Peyer's patch (tissue), 4 donors: Measurements from ENCODE around the gene LIMK1.

Experiments
- CTCF ChIP-seq, 6 experiments: fragments of 450-650 bp in 4 of 6; fragments of 200-600 bp in 2 of 6; sonication (generic) in 1 of 6; IDR thresholded peaks; one replicate each; pipeline ENCODE4 v1.5.1; 2017 to 2019; ENCODE audit warnings: antibody characterized with exemption in 6 of 6, mild to moderate bottlenecking in 3 of 6, moderate library complexity in 1 of 6
- POLR2A ChIP-seq, 2 donors: fragments of 450-650 bp; IDR thresholded peaks; one replicate each; pipeline ENCODE4 v1.5.1; 2017; ENCODE audit warnings: antibody characterized with exemption in 2 of 2, mild to moderate bottlenecking in 2 of 2, moderate library complexity in 2 of 2

GRCh38 chr7:74104702-74105101, 21.1 kb downstream of the LIMK1 start:
- TF ChIP-seq CTCF (IDR thresholded peaks at IDR 0.05) (no peak), POLR2A (IDR thresholded peaks at IDR 0.05) (no peak)
